GM21515 (cell line): ENCODE measurements around the gene CAMK1D.
"Not testable (repeated sequence)": the region's sequence is repeated elsewhere in the genome, so short reads cannot be mapped to it uniquely, and the experiment has no call there.

Source experiments
- ATAC-seq: cut with Tn5 transposase; IDR thresholded peaks from one replicate; pipeline ENCODE4 v1.9.1; 2021; ENCODE audit not compliant: unreplicated experiment

The CAMK1D gene

GRCh38 chr10:12835709-12836108 is 486.4 kb downstream of the CAMK1D start:
- ATAC-seq = no peak

- ATAC-seq = no peak
These were observed 489.0 kb downstream of the CAMK1D start for GRCh38 chr10:12838366-12838765.

- no peak for ATAC-seq
These were observed 489.9 kb downstream of the CAMK1D start for GRCh38 chr10:12838995-12839927.

- no peak for ATAC-seq
These were observed 490.7 kb downstream of the CAMK1D start for GRCh38 chr10:12839941-12840611.

GRCh38 chr10:12841426-12841825 is 492.1 kb downstream of the CAMK1D start:
- ATAC-seq = no peak

- no peak for ATAC-seq
These were observed 492.5 kb downstream of the CAMK1D start for GRCh38 chr10:12841826-12842225.

- no peak for ATAC-seq
These were observed 493.0 kb downstream of the CAMK1D start for GRCh38 chr10:12842310-12842709.

GRCh38 chr10:12843296-12843945 is 494.1 kb downstream of the CAMK1D start:
- ATAC-seq = no peak

- no peak for ATAC-seq
These were observed 495.6 kb downstream of the CAMK1D start for GRCh38 chr10:12844811-12845483.

GRCh38 chr10:12846718-12847117 is 497.4 kb downstream of the CAMK1D start:
- ATAC-seq = no peak

GRCh38 chr10:12847361-12847975 is 498.1 kb downstream of the CAMK1D start:
- ATAC-seq = no peak

- no peak for ATAC-seq
These were observed 499.3 kb downstream of the CAMK1D start for GRCh38 chr10:12848439-12849173.

- ATAC-seq = no peak
These were observed 500.2 kb downstream of the CAMK1D start for GRCh38 chr10:12849319-12850181.

GRCh38 chr10:12852687-12853086 is 503.3 kb downstream of the CAMK1D start:
- no peak for ATAC-seq

- no peak for ATAC-seq
These were observed 505.6 kb downstream of the CAMK1D start for GRCh38 chr10:12854988-12855387.

GRCh38 chr10:12862459-12862858 is 513.1 kb downstream of the CAMK1D start:
- ATAC-seq = no peak

- not testable (repeated sequence) for ATAC-seq
These were observed 516.2 kb downstream of the CAMK1D start for GRCh38 chr10:12865515-12865914.

GRCh38 chr10:12868229-12868628 is 518.9 kb downstream of the CAMK1D start:
- ATAC-seq = no peak

GRCh38 chr10:12869427-12869826 is 520.1 kb downstream of the CAMK1D start:
- ATAC-seq = no peak
